GM06990 (cell line): ENCODE data around the gene MICAL2.

Experiments
- DNase-seq: peaks from one replicate; pipeline ENCODE4 v3.0.0-alpha.2; 2011; ENCODE audit not compliant: insufficient read length; ENCODE audit errors: extremely low read depth
- H3K27me3 ChIP-seq: replicated peaks from 2 replicates; pipeline ENCODE4 v1.6.0; 2011; ENCODE audit warnings: low read length; ENCODE audit not compliant: control insufficient read depth, insufficient read depth
- H3K36me3 ChIP-seq: 2 replicates; pipeline ENCODE4 v1.5.1; 2011; ENCODE audit warnings: low read length; ENCODE audit not compliant: control insufficient read depth, insufficient read depth
- H3K4me3 ChIP-seq: replicated peaks from 2 replicates; pipeline ENCODE4 v1.5.1; 2011; ENCODE audit warnings: low read depth, mild to moderate bottlenecking, control low read depth, low read length
- TF ChIP-seq, protein P1 (sequence below): IDR thresholded peaks from 2 replicates; pipeline ENCODE4 v1.5.1; 2011; ENCODE audit warnings: low read length, control low read depth, mild to moderate bottlenecking, inconsistent platforms; ENCODE audit not compliant: insufficient read depth, poor library complexity, severe bottlenecking

The MICAL2 gene

DNA sequence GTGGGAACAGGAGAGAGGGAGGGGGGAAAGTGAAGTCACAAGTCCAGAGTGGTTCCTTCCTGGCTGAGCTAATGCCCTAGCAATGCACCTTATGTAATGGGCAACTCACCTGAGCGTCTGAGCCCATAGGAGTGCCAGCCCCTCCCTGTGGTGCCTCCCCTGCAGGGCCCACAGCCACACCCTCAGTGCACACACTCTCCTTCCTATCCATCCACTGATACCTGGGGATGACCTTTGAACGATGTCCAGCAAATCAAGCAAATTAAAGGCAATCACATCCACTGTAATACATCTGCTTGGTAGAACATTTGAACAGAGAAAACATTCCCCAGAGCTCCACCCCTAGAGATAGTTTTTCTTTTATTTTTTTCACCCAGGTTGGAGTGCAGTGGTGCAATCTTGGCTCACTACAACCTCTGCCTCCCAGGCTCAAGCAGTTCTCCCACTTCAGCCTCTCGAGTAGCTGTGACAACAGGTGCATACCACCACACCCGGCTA is 19.6 kb upstream of the MICAL2 start:
- no peak for DNase-seq
- no peak overlapping the region for H3K4me3 ChIP-seq
- TF ChIP-seq, protein P1, sequence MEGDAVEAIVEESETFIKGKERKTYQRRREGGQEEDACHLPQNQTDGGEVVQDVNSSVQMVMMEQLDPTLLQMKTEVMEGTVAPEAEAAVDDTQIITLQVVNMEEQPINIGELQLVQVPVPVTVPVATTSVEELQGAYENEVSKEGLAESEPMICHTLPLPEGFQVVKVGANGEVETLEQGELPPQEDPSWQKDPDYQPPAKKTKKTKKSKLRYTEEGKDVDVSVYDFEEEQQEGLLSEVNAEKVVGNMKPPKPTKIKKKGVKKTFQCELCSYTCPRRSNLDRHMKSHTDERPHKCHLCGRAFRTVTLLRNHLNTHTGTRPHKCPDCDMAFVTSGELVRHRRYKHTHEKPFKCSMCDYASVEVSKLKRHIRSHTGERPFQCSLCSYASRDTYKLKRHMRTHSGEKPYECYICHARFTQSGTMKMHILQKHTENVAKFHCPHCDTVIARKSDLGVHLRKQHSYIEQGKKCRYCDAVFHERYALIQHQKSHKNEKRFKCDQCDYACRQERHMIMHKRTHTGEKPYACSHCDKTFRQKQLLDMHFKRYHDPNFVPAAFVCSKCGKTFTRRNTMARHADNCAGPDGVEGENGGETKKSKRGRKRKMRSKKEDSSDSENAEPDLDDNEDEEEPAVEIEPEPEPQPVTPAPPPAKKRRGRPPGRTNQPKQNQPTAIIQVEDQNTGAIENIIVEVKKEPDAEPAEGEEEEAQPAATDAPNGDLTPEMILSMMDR = no peak

DNA sequence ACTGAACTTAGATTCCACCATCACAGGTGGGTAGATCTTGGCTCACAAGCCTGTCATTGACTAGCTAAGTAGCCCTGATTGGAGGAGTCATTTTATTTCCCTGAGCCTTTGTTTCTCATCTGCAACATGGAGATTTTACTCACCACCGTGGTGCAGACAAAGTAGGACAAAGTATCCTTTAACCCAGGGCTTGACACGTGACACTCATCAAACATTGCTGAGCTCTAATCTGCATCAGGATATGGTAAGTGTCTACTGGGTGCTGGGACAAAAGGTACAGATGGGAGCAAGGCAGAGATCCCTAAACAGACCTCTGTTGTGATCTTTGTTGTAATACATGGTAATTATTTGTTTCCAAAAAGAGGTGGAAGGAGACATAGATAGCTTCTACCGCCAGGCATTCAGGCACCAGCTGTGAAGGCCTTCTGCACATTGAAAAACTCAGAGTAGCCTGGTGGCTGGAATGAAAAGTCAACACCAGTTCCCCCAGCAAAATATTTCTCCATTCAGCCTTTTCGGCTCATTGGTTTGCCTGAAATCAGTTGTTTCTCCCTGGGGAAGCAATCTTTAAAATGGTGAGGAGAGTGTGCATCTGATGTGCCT is 18.3 kb upstream of the MICAL2 start:
- no peak overlapping the region for H3K4me3 ChIP-seq
- TF ChIP-seq, protein P1 = no peak
- DNase-seq = no peak
- H3K27me3 ChIP-seq = no peaks in the 10 kb centered on the region
- H3K36me3 ChIP-seq = no peaks in the 10 kb centered on the region

More for the DNA sequence above, 19.6 kb upstream of the MICAL2 start:
- no peaks in the 10 kb centered on the region for H3K36me3 ChIP-seq
- H3K27me3 ChIP-seq = no peaks in the 10 kb centered on the region

DNA sequence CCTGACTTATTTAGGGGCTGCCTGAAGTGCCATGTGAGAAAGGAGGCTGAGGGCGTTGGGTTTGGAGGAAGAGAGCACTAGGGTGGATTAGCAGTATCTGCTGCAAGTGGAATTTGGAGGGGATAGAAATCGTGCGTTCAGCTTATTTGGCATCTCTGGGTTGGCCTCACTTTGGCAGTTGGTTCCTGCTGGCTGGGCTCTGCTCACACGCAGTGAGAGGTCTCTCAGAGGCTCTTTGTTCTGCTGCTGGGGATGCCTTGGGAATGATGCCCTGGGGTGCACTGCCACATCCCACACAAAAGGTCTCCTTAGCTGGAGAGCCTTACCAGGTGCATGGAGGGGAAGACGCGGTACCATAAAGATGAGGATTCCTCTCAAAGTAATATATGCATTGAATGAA is 17.7 kb upstream of the MICAL2 start:
- TF ChIP-seq, protein P1 = no peak
- no peaks in the 10 kb centered on the region for H3K27me3 ChIP-seq
- no peak for DNase-seq
- no peak overlapping the region for H3K4me3 ChIP-seq
- H3K36me3 ChIP-seq = no peaks in the 10 kb centered on the region

DNA sequence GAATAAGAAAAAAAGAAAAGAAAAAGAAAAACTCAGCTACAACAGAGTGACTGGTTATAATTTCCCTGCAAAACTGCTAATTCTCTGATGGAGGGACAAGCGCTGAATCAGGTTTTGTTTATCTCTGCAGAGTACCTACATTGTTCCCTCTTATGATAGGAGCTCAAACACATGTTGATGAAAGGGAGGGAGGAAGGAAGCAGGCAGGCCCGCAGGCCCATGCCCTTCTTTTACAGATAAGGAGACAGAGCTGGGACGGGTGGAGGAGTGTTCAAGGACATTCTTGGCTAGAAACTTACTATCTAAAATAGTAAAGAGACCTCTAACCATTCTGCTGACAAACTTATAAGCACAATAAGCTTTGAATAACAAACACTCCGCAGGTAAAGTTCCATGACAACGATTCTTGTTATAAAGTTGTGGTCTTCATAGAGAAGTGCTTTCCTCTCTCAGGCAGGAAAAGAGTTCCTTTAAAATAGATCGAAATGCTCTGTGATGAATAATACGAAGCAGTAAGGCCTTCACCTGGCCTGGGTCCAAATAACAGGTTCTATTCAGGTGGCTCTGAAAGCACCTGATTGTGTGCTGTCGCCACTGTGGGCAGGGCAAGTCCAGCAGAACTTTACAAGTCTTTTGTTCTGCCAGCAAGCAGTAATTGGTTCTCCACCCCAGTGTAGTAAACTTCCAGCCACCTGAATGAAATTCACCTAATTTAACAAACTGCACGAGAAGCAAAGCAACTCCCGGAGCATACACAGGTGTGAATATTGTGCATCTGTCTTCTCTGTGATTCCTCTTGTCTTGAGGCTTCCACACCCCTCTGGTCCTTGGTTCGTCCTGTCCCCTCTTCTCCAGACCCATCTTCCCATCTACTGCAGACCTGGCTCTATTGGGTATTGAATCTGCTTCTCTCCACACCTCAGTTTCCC is 15.3 kb upstream of the MICAL2 start:
- TF ChIP-seq, protein P1 = no peak
- H3K4me3 ChIP-seq = no peak overlapping the region
- no peak for DNase-seq
- peaks cover 2% of the 10 kb centered on the region for H3K27me3 ChIP-seq
- no peaks in the 10 kb centered on the region for H3K36me3 ChIP-seq

DNA sequence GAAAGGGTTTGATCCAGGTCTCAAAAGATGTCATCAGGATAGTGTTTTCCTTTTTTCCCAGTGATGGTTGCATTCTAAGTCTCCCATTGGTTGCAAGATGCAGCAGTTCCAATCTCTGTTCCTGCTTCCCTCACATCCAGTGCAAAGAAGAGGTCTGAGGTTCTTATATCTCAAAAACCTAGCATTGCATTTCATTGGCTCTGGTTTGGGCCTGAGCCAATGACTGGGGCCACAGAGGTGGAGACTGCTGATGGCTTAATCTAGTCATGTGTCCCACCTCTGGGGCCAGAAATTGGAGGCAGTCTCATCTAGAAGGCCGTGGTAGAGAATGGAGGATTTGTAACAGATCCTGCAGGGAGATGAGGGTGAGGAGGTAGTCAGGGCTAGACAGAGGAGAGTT is 13.2 kb upstream of the MICAL2 start:
- TF ChIP-seq, protein P1 = no peak
- H3K4me3 ChIP-seq = no peak overlapping the region
- H3K27me3 ChIP-seq = peaks cover 2% of the 10 kb centered on the region
- DNase-seq = no peak
- no peaks in the 10 kb centered on the region for H3K36me3 ChIP-seq
